Measurements from ENCODE around the gene SLC23A1. TPM values are rescaled to one million over a fixed set of nuclear protein-coding genes. Genes with fewer than 3 reads are reported as not detected.

The SLC23A1 gene
- total RNA-seq, 1 donor from 2014 or later, result 1.4 TPM

- H3K36me3 ChIP-seq, result no peaks in the 10 kb centered on the region
- peak within 1 kb of the TSS; percentile 65 for H3K4me3 ChIP-seq
- ATAC-seq (peak in 1 of 2 donors; percentile 5), DNase-seq (no peak)
- peaks cover 35% of the 10 kb centered on the region for H3K4me1 ChIP-seq
- no peaks in the 10 kb centered on the region for H3K9me3 ChIP-seq
- no peak for TF ChIP-seq CTCF (IDR thresholded peaks at IDR 0.05)
- intact Hi-C loops (cut with DNase I), result no loop called here
- H3K27me3 ChIP-seq (ENCODE audit: low read depth), result peaks cover 31% of the 10 kb centered on the region
- peak within 1 kb of the TSS; percentile 11 for H3K27ac ChIP-seq
Observed at GRCh38 chr5:139394654-139395566, 11.8 kb upstream of the SLC23A1 start, which contains the start of gene PROB1. TSS of gene PROB1 (minus strand) at chr5:139395104. CDS start at chr5:139395081, 23 bp downstream.

GRCh38 chr5:139394123-139394653 lies 11.1 kb upstream of the SLC23A1 start:
- H3K4me1 ChIP-seq, result peaks cover 35% of the 10 kb centered on the region
- peak; percentile 42 for TF ChIP-seq CTCF (IDR thresholded peaks at IDR 0.05)
- peak overlapping the region; percentile 11 for H3K27ac ChIP-seq

GRCh38 chr5:139393497-139394122 lies 10.5 kb upstream of the SLC23A1 start:
- no peak for TF ChIP-seq CTCF (IDR thresholded peaks at IDR 0.05)
- peak overlapping the region; percentile 11 for H3K27ac ChIP-seq
- no peaks in the 10 kb centered on the region for H3K9me3 ChIP-seq
- intact Hi-C loops (cut with DNase I), result no loop called here
- H3K4me1 ChIP-seq, result peaks cover 35% of the 10 kb centered on the region
- no peak for DNase-seq
- ATAC-seq, result no peak
- H3K36me3 ChIP-seq, result no peaks in the 10 kb centered on the region
- H3K27me3 ChIP-seq (ENCODE audit: low read depth), result peaks cover 31% of the 10 kb centered on the region
- H3K4me3 ChIP-seq, result peak overlapping the region; percentile 65

More at GRCh38 chr5:139394123-139394653, 11.1 kb upstream of the SLC23A1 start:
- intact Hi-C loops (cut with DNase I), result no loop called here
- ATAC-seq (peak; percentile 32 to 60), DNase-seq (no peak)
- H3K4me3 ChIP-seq, result peak overlapping the region; percentile 65
- peaks cover 31% of the 10 kb centered on the region for H3K27me3 ChIP-seq (ENCODE audit: low read depth)
- H3K36me3 ChIP-seq, result no peaks in the 10 kb centered on the region
- H3K9me3 ChIP-seq, result no peaks in the 10 kb centered on the region

- H3K27ac ChIP-seq, result peak overlapping the region; percentile 36
- ATAC-seq, result peak; percentile 71 to 79
- H3K27me3 ChIP-seq (ENCODE audit: low read depth), result peaks cover 31% of the 10 kb centered on the region
- peak; percentile 82 for DNase-seq
- H3K36me3 ChIP-seq, result no peaks in the 10 kb centered on the region
- intact Hi-C loops (cut with DNase I), result no loop called here
- peak overlapping the region; percentile 65 for H3K4me3 ChIP-seq
- peak; percentile 60 for TF ChIP-seq CTCF (IDR thresholded peaks at IDR 0.05)
- H3K4me1 ChIP-seq, result peaks cover 42% of the 10 kb centered on the region
- no peaks in the 10 kb centered on the region for H3K9me3 ChIP-seq
Observed at GRCh38 chr5:139392678-139393496, 9.8 kb upstream of the SLC23A1 start.

GRCh38 chr5:139392324-139392677 lies 9.2 kb upstream of the SLC23A1 start:
- no peak for TF ChIP-seq CTCF (IDR thresholded peaks at IDR 0.05)
- Histone ChIP-seq H3K4me1 (peaks cover 46% of the 10 kb centered on the region), H3K27ac (peak overlapping the region; percentile 36), H3K27me3 (ENCODE audit: low read depth) (peaks cover 31% of the 10 kb centered on the region), H3K4me3 (peak overlapping the region; percentile 65), H3K36me3 (no peaks in the 10 kb centered on the region), H3K9me3 (no peaks in the 10 kb centered on the region)
- ATAC-seq (peak; percentile 4 to 20), DNase-seq (no peak)
- intact Hi-C loops (cut with DNase I), result no loop called here
